Hepatocyte (in vitro differentiated cells): ENCODE data around the gene AMH. TPM values are rescaled to one million over a fixed set of nuclear protein-coding genes. Genes with fewer than 3 reads are reported as not detected.

ENCODE experiments used
- DNase-seq: peaks from one replicate; pipeline ENCODE4 v3.0.0-alpha.2; 2016; ENCODE audit warnings: low spot score
- H2AFZ ChIP-seq: fragments of 200-600 bp; sonication (generic); 2 replicates; pipeline ENCODE4 v1.6.0; 2016; ENCODE audit warnings: antibody characterized with exemption, mild to moderate bottlenecking
- H3K27ac ChIP-seq: fragments of 200-600 bp; sonication (generic); 2 replicates; pipeline ENCODE4 v1.5.1; 2016; ENCODE audit warnings: mild to moderate bottlenecking
- H3K27me3 ChIP-seq: fragments of 200-600 bp; sonication (generic); 2 replicates; pipeline ENCODE4 v1.6.1; 2016
- H3K36me3 ChIP-seq: fragments of 200-600 bp; sonication (generic); replicated peaks from 2 replicates; pipeline ENCODE4 v1.5.1; 2016; ENCODE audit warnings: low read depth; ENCODE audit not compliant: insufficient read depth
- H3K4me1 ChIP-seq: fragments of 200-600 bp; sonication (generic); 2 replicates; pipeline ENCODE4 v1.5.1; 2016; ENCODE audit warnings: mild to moderate bottlenecking, moderate library complexity; ENCODE audit not compliant: insufficient read depth
- H3K4me2 ChIP-seq: fragments of 200-600 bp; sonication (generic); 2 replicates; pipeline ENCODE4 v1.6.0; 2016
- H3K4me3 ChIP-seq: fragments of 200-600 bp; sonication (generic); 2 replicates; pipeline ENCODE4 v1.5.1; 2016; ENCODE audit warnings: mild to moderate bottlenecking
- H3K79me2 ChIP-seq: fragments of 200-600 bp; sonication (generic); 2 replicates; pipeline ENCODE4 v1.6.0; 2017; ENCODE audit warnings: mild to moderate bottlenecking
- H3K9me2 ChIP-seq: fragments of 200-600 bp; sonication (generic); replicated peaks from 2 replicates; pipeline ENCODE4 v1.6.0; 2017; ENCODE audit warnings: mild to moderate bottlenecking; ENCODE audit not compliant: insufficient read depth
- H3K9me3 ChIP-seq: fragments of 200-600 bp; sonication (generic); 2 replicates; pipeline ENCODE4 v1.5.1; 2016; ENCODE audit warnings: low read depth, mild to moderate bottlenecking
- H4K20me1 ChIP-seq: fragments of 200-600 bp; sonication (generic); 2 replicates; pipeline ENCODE4 v1.6.0; 2016; ENCODE audit warnings: mild to moderate bottlenecking; ENCODE audit not compliant: insufficient read depth, poor library complexity, severe bottlenecking
- CTCF ChIP-seq: fragments of 200-600 bp; sonication (generic); IDR thresholded peaks from 2 replicates; pipeline ENCODE4 v1.5.1; 2016; ENCODE audit warnings: antibody characterized with exemption, mild to moderate bottlenecking; ENCODE audit not compliant: poor library complexity
- EZH2 ChIP-seq: fragments of 200-600 bp; sonication (generic); IDR thresholded peaks from 2 replicates; pipeline ENCODE4 v1.6.1; 2016; ENCODE audit warnings: antibody characterized with exemption, mild to moderate bottlenecking, borderline replicate concordance
- EZH2phosphoT487 ChIP-seq: fragments of 200-600 bp; sonication (generic); IDR thresholded peaks from one replicate; pipeline ENCODE4 v1.6.1; 2018; ENCODE audit warnings: antibody characterized with exemption, mild to moderate bottlenecking, low read depth, moderate library complexity; ENCODE audit not compliant: unreplicated experiment, severe bottlenecking
- WGBS: methylation state at CpG from one replicate; pipeline ENCODE4 v1.1.6; 2016; ENCODE audit warnings: low lambda C conversion rate; ENCODE audit errors: missing lambda C conversion rate; 5-methylcytosine and 5-hydroxymethylcytosine counted together
- polyA plus RNA-seq: library from polyadenylated mRNA; unstranded; fragments of >200 nt; fragmentation: Nextera tagmentation; extraction: Ambion mirVana; gene quantifications from 2 replicates; pipeline ENCODE4 v1.2.1, GENCODE V29; 2016
- total RNA-seq: library from RNA; depleted of rRNA; stranded (reverse); fragments of >200 nt; gene quantifications from 2 replicates; pipeline ENCODE4 v1.2.3, GENCODE V29; 2014

The AMH gene
- total and polyA plus RNA-seq, 2 experiments from 2014 or later: 8.2 to 20.9 TPM

- Histone ChIP-seq H3K9me2 (no peaks in the 10 kb centered on the region), H3K79me2 (peaks cover 50% of the 10 kb centered on the region), H2AFZ (peak overlapping the region; percentile 79), H3K27ac (peak overlapping the region; percentile 99), H3K4me1 (peaks cover 22% of the 10 kb centered on the region), H3K4me2 (peak overlapping the region; percentile 99), H3K36me3 (no peaks in the 10 kb centered on the region), H3K9me3 (no peaks in the 10 kb centered on the region), H4K20me1 (peaks cover 50% of the 10 kb centered on the region), H3K27me3 (no peaks in the 10 kb centered on the region), H3K4me3 (peak overlapping the region; percentile 96)
- peak; percentile 98 for DNase-seq
- peak; percentile 3 for TF ChIP-seq CTCF
- no peak for TF ChIP-seq EZH2phosphoT487
- no peak for TF ChIP-seq EZH2
- 1% methylated on average over 71 of the region's 103 CpGs for WGBS
These were observed 20.4 kb downstream of the AMH start for GRCh38 chr19:2269244-2270156.

- H3K27me3 ChIP-seq: no peaks in the 10 kb centered on the region
- H4K20me1 ChIP-seq: peaks cover 53% of the 10 kb centered on the region
- H3K9me2 ChIP-seq: no peaks in the 10 kb centered on the region
- peak; percentile 49 for DNase-seq
- no peaks in the 10 kb centered on the region for H3K9me3 ChIP-seq
- WGBS: 0% methylated on average over 2 of the region's 30 CpGs
- no peak for TF ChIP-seq EZH2
- TF ChIP-seq EZH2phosphoT487: no peak
- no peak for TF ChIP-seq CTCF
- H3K4me1 ChIP-seq: peaks cover 22% of the 10 kb centered on the region
- H3K27ac ChIP-seq: peak overlapping the region; percentile 99
- H3K4me2 ChIP-seq: peak overlapping the region; percentile 99
- no peaks in the 10 kb centered on the region for H3K36me3 ChIP-seq
- H3K79me2 ChIP-seq: peaks cover 51% of the 10 kb centered on the region
- no peak overlapping the region for H2AFZ ChIP-seq
- peak overlapping the region; percentile 96 for H3K4me3 ChIP-seq
These were observed 21.0 kb downstream of the AMH start for GRCh38 chr19:2270157-2270422.

- H3K27me3 ChIP-seq: no peaks in the 10 kb centered on the region
- WGBS: 0% methylated on average over 43 of the region's 88 CpGs
- H2AFZ ChIP-seq: no peak overlapping the region
- peaks cover 22% of the 10 kb centered on the region for H3K4me1 ChIP-seq
- H3K4me3 ChIP-seq: peak overlapping the region; percentile 96
- no peaks in the 10 kb centered on the region for H3K9me3 ChIP-seq
- H3K4me2 ChIP-seq: peak overlapping the region; percentile 99
- peak; percentile 91 for DNase-seq
- H3K36me3 ChIP-seq: no peaks in the 10 kb centered on the region
- TF ChIP-seq EZH2 (no peak), CTCF (no peak), EZH2phosphoT487 (no peak)
- peak overlapping the region; percentile 99 for H3K27ac ChIP-seq
- peaks cover 56% of the 10 kb centered on the region for H4K20me1 ChIP-seq
- no peaks in the 10 kb centered on the region for H3K9me2 ChIP-seq
- peaks cover 55% of the 10 kb centered on the region for H3K79me2 ChIP-seq
These were observed 21.5 kb downstream of the AMH start for GRCh38 chr19:2270423-2271233.
